Measurements from ENCODE around the gene ABCC11.

The ABCC11 gene

GRCh38 chr16:48139517-48139916 is 107.8 kb downstream of the ABCC11 start:
- H3K9me3 ChIP-seq (ENCODE audit: low read length), result no peaks in the 10 kb centered on the region
- no peaks in the 10 kb centered on the region for H3K36me3 ChIP-seq (ENCODE audit: insufficient read depth, low read length)
- peaks cover 8% of the 10 kb centered on the region for H3K4me1 ChIP-seq (ENCODE audit: insufficient read depth, low read length)
- H3K4me3 ChIP-seq (ENCODE audit: low read length), result no peak overlapping the region
- H3K27me3 ChIP-seq (ENCODE audit: insufficient read depth, low read length), result no peaks in the 10 kb centered on the region
- H2AFZ ChIP-seq (ENCODE audit: low read depth, low read length), result no peak overlapping the region

GRCh38 chr16:48138543-48138942 is 108.8 kb downstream of the ABCC11 start:
- Histone ChIP-seq H3K27me3 (ENCODE audit: insufficient read depth, low read length) (no peaks in the 10 kb centered on the region), H2AFZ (ENCODE audit: low read depth, low read length) (no peak overlapping the region), H3K4me1 (ENCODE audit: insufficient read depth, low read length) (peaks cover 1% of the 10 kb centered on the region), H3K9me3 (ENCODE audit: low read length) (no peaks in the 10 kb centered on the region), H3K36me3 (ENCODE audit: insufficient read depth, low read length) (no peaks in the 10 kb centered on the region), H3K4me3 (ENCODE audit: low read length) (no peak overlapping the region)

- no peaks in the 10 kb centered on the region for H3K4me1 ChIP-seq (ENCODE audit: insufficient read depth, low read length)
- no peak overlapping the region for H2AFZ ChIP-seq (ENCODE audit: low read depth, low read length)
- H3K27me3 ChIP-seq (ENCODE audit: insufficient read depth, low read length), result no peaks in the 10 kb centered on the region
- H3K9me3 ChIP-seq (ENCODE audit: low read length), result no peaks in the 10 kb centered on the region
- no peak overlapping the region for H3K4me3 ChIP-seq (ENCODE audit: low read length)
- no peaks in the 10 kb centered on the region for H3K36me3 ChIP-seq (ENCODE audit: insufficient read depth, low read length)
These were observed 109.5 kb downstream of the ABCC11 start for GRCh38 chr16:48137822-48138221.

GRCh38 chr16:48136547-48137360 is 110.6 kb downstream of the ABCC11 start:
- no peaks in the 10 kb centered on the region for H3K36me3 ChIP-seq (ENCODE audit: insufficient read depth, low read length)
- H2AFZ ChIP-seq (ENCODE audit: low read depth, low read length), result no peak overlapping the region
- no peaks in the 10 kb centered on the region for H3K9me3 ChIP-seq (ENCODE audit: low read length)
- H3K4me1 ChIP-seq (ENCODE audit: insufficient read depth, low read length), result no peaks in the 10 kb centered on the region
- H3K4me3 ChIP-seq (ENCODE audit: low read length), result no peak overlapping the region
- H3K27me3 ChIP-seq (ENCODE audit: insufficient read depth, low read length), result no peaks in the 10 kb centered on the region

- no peaks in the 10 kb centered on the region for H3K4me1 ChIP-seq (ENCODE audit: insufficient read depth, low read length)
- H2AFZ ChIP-seq (ENCODE audit: low read depth, low read length), result no peak overlapping the region
- no peak overlapping the region for H3K4me3 ChIP-seq (ENCODE audit: low read length)
- H3K9me3 ChIP-seq (ENCODE audit: low read length), result no peaks in the 10 kb centered on the region
- no peaks in the 10 kb centered on the region for H3K36me3 ChIP-seq (ENCODE audit: insufficient read depth, low read length)
- no peaks in the 10 kb centered on the region for H3K27me3 ChIP-seq (ENCODE audit: insufficient read depth, low read length)
These were observed 113.7 kb downstream of the ABCC11 start for GRCh38 chr16:48133455-48134211.

- H3K27me3 ChIP-seq (ENCODE audit: insufficient read depth, low read length), result no peaks in the 10 kb centered on the region
These were observed 114.6 kb downstream of the ABCC11 start for GRCh38 chr16:48132696-48133095.

GRCh38 chr16:48131201-48131935 is 116.0 kb downstream of the ABCC11 start:
- no peak overlapping the region for H3K4me3 ChIP-seq (ENCODE audit: low read length)
- no peaks in the 10 kb centered on the region for H3K4me1 ChIP-seq (ENCODE audit: insufficient read depth, low read length)
- H3K9me3 ChIP-seq (ENCODE audit: low read length), result no peaks in the 10 kb centered on the region
- no peaks in the 10 kb centered on the region for H3K36me3 ChIP-seq (ENCODE audit: insufficient read depth, low read length)
- H3K27me3 ChIP-seq (ENCODE audit: insufficient read depth, low read length), result no peaks in the 10 kb centered on the region
- H2AFZ ChIP-seq (ENCODE audit: low read depth, low read length), result no peak overlapping the region

More at GRCh38 chr16:48132696-48133095, 114.6 kb downstream of the ABCC11 start:
- H3K4me1 ChIP-seq (ENCODE audit: insufficient read depth, low read length), result no peaks in the 10 kb centered on the region
- H3K4me3 ChIP-seq (ENCODE audit: low read length), result no peak overlapping the region
- no peaks in the 10 kb centered on the region for H3K9me3 ChIP-seq (ENCODE audit: low read length)
- no peaks in the 10 kb centered on the region for H3K36me3 ChIP-seq (ENCODE audit: insufficient read depth, low read length)
- H2AFZ ChIP-seq (ENCODE audit: low read depth, low read length), result no peak overlapping the region

- Histone ChIP-seq H3K4me3 (ENCODE audit: low read length) (no peak overlapping the region), H3K4me1 (ENCODE audit: insufficient read depth, low read length) (no peaks in the 10 kb centered on the region), H3K9me3 (ENCODE audit: low read length) (no peaks in the 10 kb centered on the region), H3K27me3 (ENCODE audit: insufficient read depth, low read length) (no peaks in the 10 kb centered on the region), H2AFZ (ENCODE audit: low read depth, low read length) (no peak overlapping the region), H3K36me3 (ENCODE audit: insufficient read depth, low read length) (no peaks in the 10 kb centered on the region)
These were observed 117.4 kb downstream of the ABCC11 start for GRCh38 chr16:48129926-48130325.

GRCh38 chr16:48128769-48129168 is 118.6 kb downstream of the ABCC11 start:
- H3K4me1 ChIP-seq (ENCODE audit: insufficient read depth, low read length), result peaks cover 1% of the 10 kb centered on the region
- H3K9me3 ChIP-seq (ENCODE audit: low read length), result no peaks in the 10 kb centered on the region

GRCh38 chr16:48126801-48127644 is 120.3 kb downstream of the ABCC11 start:
- H3K27me3 ChIP-seq (ENCODE audit: insufficient read depth, low read length), result no peaks in the 10 kb centered on the region
- H3K4me3 ChIP-seq (ENCODE audit: low read length), result no peak overlapping the region
- no peaks in the 10 kb centered on the region for H3K9me3 ChIP-seq (ENCODE audit: low read length)
- H3K4me1 ChIP-seq (ENCODE audit: insufficient read depth, low read length), result peaks cover 9% of the 10 kb centered on the region
- no peaks in the 10 kb centered on the region for H3K36me3 ChIP-seq (ENCODE audit: insufficient read depth, low read length)
- H2AFZ ChIP-seq (ENCODE audit: low read depth, low read length), result no peak overlapping the region

More at GRCh38 chr16:48128769-48129168, 118.6 kb downstream of the ABCC11 start:
- Histone ChIP-seq H3K36me3 (ENCODE audit: insufficient read depth, low read length) (no peaks in the 10 kb centered on the region), H3K27me3 (ENCODE audit: insufficient read depth, low read length) (no peaks in the 10 kb centered on the region), H3K4me3 (ENCODE audit: low read length) (no peak overlapping the region), H2AFZ (ENCODE audit: low read depth, low read length) (no peak overlapping the region)

- Histone ChIP-seq H3K4me1 (ENCODE audit: insufficient read depth, low read length) (peaks cover 9% of the 10 kb centered on the region), H3K36me3 (ENCODE audit: insufficient read depth, low read length) (no peaks in the 10 kb centered on the region), H3K4me3 (ENCODE audit: low read length) (no peak overlapping the region), H3K27me3 (ENCODE audit: insufficient read depth, low read length) (no peaks in the 10 kb centered on the region), H3K9me3 (ENCODE audit: low read length) (no peaks in the 10 kb centered on the region), H2AFZ (ENCODE audit: low read depth, low read length) (no peak overlapping the region)
These were observed 121.5 kb downstream of the ABCC11 start for GRCh38 chr16:48125888-48126287.

GRCh38 chr16:48124266-48124665 is 123.1 kb downstream of the ABCC11 start:
- Histone ChIP-seq H3K4me1 (ENCODE audit: insufficient read depth, low read length) (peaks cover 9% of the 10 kb centered on the region), H3K36me3 (ENCODE audit: insufficient read depth, low read length) (no peaks in the 10 kb centered on the region), H3K27me3 (ENCODE audit: insufficient read depth, low read length) (no peaks in the 10 kb centered on the region), H3K9me3 (ENCODE audit: low read length) (no peaks in the 10 kb centered on the region), H2AFZ (ENCODE audit: low read depth, low read length) (no peak overlapping the region), H3K4me3 (ENCODE audit: low read length) (no peak overlapping the region)
